ENCODE measurements around the gene OLFM1.

GRCh38 chr9:135116371-135116770, 28.9 kb downstream of the OLFM1 start:
- TF ChIP-seq CTCF (IDR thresholded peaks at IDR 0.05) (no peak), EZH2 (IDR thresholded peaks at IDR 0.05; ENCODE audit: borderline replicate concordance, insufficient read depth, low read depth, low read length, poor library complexity, severe bottlenecking) (no peak)
